GM23248 (cell line): ENCODE results near the gene CDK16. TPM values are rescaled to one million over a fixed set of nuclear protein-coding genes. Genes with fewer than 3 reads are reported as not detected.

Source experiments
- DNase-seq: peaks from one replicate; pipeline ENCODE4 v3.0.0-alpha.2; 2015
- H2AFZ ChIP-seq: fragments of 200-600 bp; sonication (generic); 2 replicates; pipeline ENCODE4 v1.6.1; 2016; ENCODE audit warnings: antibody characterized with exemption
- H3F3A ChIP-seq: fragments of 200-600 bp; sonication (generic); 2 replicates; pipeline ENCODE4 v1.6.1; 2016; ENCODE audit warnings: mild to moderate bottlenecking, antibody characterized with exemption, mixed run types; ENCODE audit not compliant: insufficient read depth
- H3K27ac ChIP-seq: fragments of 200-600 bp; sonication (generic); 2 replicates; pipeline ENCODE4 v1.5.1; 2016; ENCODE audit warnings: mild to moderate bottlenecking
- H3K27me3 ChIP-seq: fragments of 200-600 bp; sonication (generic); replicated peaks from 2 replicates; pipeline ENCODE4 v1.6.1; 2016; ENCODE audit warnings: mild to moderate bottlenecking; ENCODE audit not compliant: insufficient read depth
- H3K36me3 ChIP-seq: fragments of 200-600 bp; sonication (generic); 2 replicates; pipeline ENCODE4 v1.6.1; 2016; ENCODE audit warnings: low read depth, mild to moderate bottlenecking
- H3K4me1 ChIP-seq: fragments of 200-600 bp; sonication (generic); 2 replicates; pipeline ENCODE4 v1.6.1; 2016; ENCODE audit warnings: mild to moderate bottlenecking; ENCODE audit not compliant: insufficient read depth
- H3K4me2 ChIP-seq: fragments of 200-600 bp; sonication (generic); one replicate; pipeline ENCODE4 v1.6.1; 2016; ENCODE audit warnings: mild to moderate bottlenecking; ENCODE audit not compliant: unreplicated experiment
- H3K4me3 ChIP-seq: fragments of 200-600 bp; sonication (generic); 2 replicates; pipeline ENCODE4 v1.5.1; 2016; ENCODE audit warnings: mild to moderate bottlenecking
- H3K79me2 ChIP-seq: fragments of 200-600 bp; sonication (generic); 2 replicates; pipeline ENCODE4 v1.6.1; 2016; ENCODE audit warnings: mild to moderate bottlenecking; ENCODE audit not compliant: insufficient read depth
- H3K9ac ChIP-seq: fragments of 200-600 bp; sonication (generic); 2 replicates; pipeline ENCODE4 v1.6.1; 2016; ENCODE audit warnings: mild to moderate bottlenecking
- H3K9me2 ChIP-seq: fragments of 200-600 bp; sonication (generic); 2 replicates; pipeline ENCODE4 v1.6.1; 2016; ENCODE audit warnings: mixed run types, mild to moderate bottlenecking, moderate library complexity; ENCODE audit not compliant: insufficient read depth
- H3K9me3 ChIP-seq: fragments of 200-600 bp; sonication (generic); one replicate; pipeline ENCODE4 v1.6.1; 2017; ENCODE audit warnings: low read depth
- H4K20me1 ChIP-seq: fragments of 200-600 bp; sonication (generic); 2 replicates; pipeline ENCODE4 v1.6.0; 2016; ENCODE audit not compliant: insufficient read depth
- EZH2 ChIP-seq: fragments of 200-600 bp; sonication (generic); IDR thresholded peaks from 2 replicates; pipeline ENCODE4 v1.6.1; 2018; ENCODE audit warnings: antibody characterized with exemption, mild to moderate bottlenecking; ENCODE audit not compliant: insufficient read depth, poor library complexity, severe bottlenecking
- EZH2phosphoT487 ChIP-seq: fragments of 200-600 bp; sonication (generic); IDR thresholded peaks from 2 replicates; pipeline ENCODE4 v1.6.1; 2018; ENCODE audit warnings: antibody characterized with exemption, moderate library complexity, mild to moderate bottlenecking, low read depth; ENCODE audit not compliant: insufficient read depth
- WGBS, 2 experiments: methylation state at CpG; one replicate each; pipeline ENCODE4 v1.1.6; 2015 to 2017; ENCODE audit warnings: low lambda C conversion rate in 2 of 2, low coverage in 1 of 2; ENCODE audit errors: missing lambda C conversion rate in 2 of 2; 5-methylcytosine and 5-hydroxymethylcytosine counted together
- in situ Hi-C: fragments of 300-500 bp; cut with MboI; formaldehyde crosslinking; loops from 2 replicates; pipeline ENCODE4 v1.15.0; 2020
- polyA plus RNA-seq: library from polyadenylated mRNA; unstranded; fragments of >200 nt; fragmentation: Nextera tagmentation; extraction: Ambion mirVana; gene quantifications from 2 replicates; pipeline ENCODE4 v1.2.1, GENCODE V29; 2016
- total RNA-seq: library from RNA; depleted of rRNA; stranded (reverse); fragments of >200 nt; shearing (Covaris generic); gene quantifications from 2 replicates; pipeline ENCODE4 v1.2.3, GENCODE V29; 2014

The CDK16 gene
- total and polyA plus RNA-seq, 2 experiments from 2014 or later = 97.8 to 103 TPM

- peaks cover 67% of the 10 kb centered on the region for H3K79me2 ChIP-seq
- no peaks in the 10 kb centered on the region for H3K27me3 ChIP-seq
- no peaks in the 10 kb centered on the region for H3K9me2 ChIP-seq
- no peak overlapping the region for H2AFZ ChIP-seq
- in situ Hi-C loops = no loop called here
- WGBS, 2 experiments = 4 to 20% methylated on average over 3 of the region's 3 CpGs
- H3K36me3 ChIP-seq = no peaks in the 10 kb centered on the region
- no peaks in the 10 kb centered on the region for H4K20me1 ChIP-seq
- peak overlapping the region; percentile 86 for H3K4me2 ChIP-seq
- H3K27ac ChIP-seq = peak overlapping the region; percentile 99
- DNase-seq = peak; percentile 28
- H3K9me3 ChIP-seq = no peaks in the 10 kb centered on the region
- peaks cover 9% of the 10 kb centered on the region; the same call in 1 of the 2 replicates for H3F3A ChIP-seq
- peak overlapping the region; percentile 100 for H3K9ac ChIP-seq
- TF ChIP-seq EZH2phosphoT487 (no peak), EZH2 (no peak)
- peak overlapping the region; percentile 94 for H3K4me3 ChIP-seq
- peaks cover 11% of the 10 kb centered on the region; the same call in 1 of the 2 replicates for H3K4me1 ChIP-seq
These were observed 16.1 kb downstream of the CDK16 start for GRCh38 chrX:47234583-47234982.

GRCh38 chrX:47235691-47236103, 17.2 kb downstream of the CDK16 start:
- Histone ChIP-seq H3K36me3 (no peaks in the 10 kb centered on the region), H3K79me2 (peaks cover 69% of the 10 kb centered on the region), H3K9me3 (no peaks in the 10 kb centered on the region), H3K4me1 (peaks cover 11% of the 10 kb centered on the region; the same call in 1 of the 2 replicates), H3K9ac (peak overlapping the region; percentile 31; the same call in 1 of the 2 replicates), H3K27me3 (no peaks in the 10 kb centered on the region), H4K20me1 (no peaks in the 10 kb centered on the region), H3K4me3 (no peak overlapping the region), H3F3A (peaks cover 9% of the 10 kb centered on the region; the same call in 1 of the 2 replicates), H3K4me2 (no peak overlapping the region), H3K27ac (peak overlapping the region; percentile 99), H3K9me2 (no peaks in the 10 kb centered on the region), H2AFZ (no peak overlapping the region)
- in situ Hi-C loops = no loop called here
- WGBS, 2 experiments = 56 to 59% methylated on average over 4 of the region's 4 CpGs
- TF ChIP-seq EZH2 (no peak), EZH2phosphoT487 (no peak)
- DNase-seq = no peak

GRCh38 chrX:47239199-47239598, 20.7 kb downstream of the CDK16 start:
- in situ Hi-C loops = no loop called here
- H3F3A ChIP-seq = no peaks in the 10 kb centered on the region
- H3K79me2 ChIP-seq = peaks cover 56% of the 10 kb centered on the region
- H3K4me1 ChIP-seq = peaks cover 11% of the 10 kb centered on the region; the same call in 1 of the 2 replicates
- no peak for DNase-seq
- no peak overlapping the region for H3K4me3 ChIP-seq
- no peaks in the 10 kb centered on the region for H4K20me1 ChIP-seq
- H3K36me3 ChIP-seq = no peaks in the 10 kb centered on the region
- H3K27ac ChIP-seq = no peak overlapping the region
- H3K9me3 ChIP-seq = no peaks in the 10 kb centered on the region
- H3K9ac ChIP-seq = no peak overlapping the region
- H3K4me2 ChIP-seq = no peak overlapping the region
- no peaks in the 10 kb centered on the region for H3K9me2 ChIP-seq
- H2AFZ ChIP-seq = no peak overlapping the region
- no peak for TF ChIP-seq EZH2phosphoT487
- no peak for TF ChIP-seq EZH2
- 88 to 92% methylated on average over 8 of the region's 8 CpGs for WGBS, 2 experiments
- no peaks in the 10 kb centered on the region for H3K27me3 ChIP-seq

GRCh38 chrX:47239898-47240545, 21.5 kb downstream of the CDK16 start:
- no peaks in the 10 kb centered on the region for H3K36me3 ChIP-seq
- 87 to 90% methylated on average over 8 to 12 of the region's 12 CpGs for WGBS, 2 experiments
- no peaks in the 10 kb centered on the region for H3K27me3 ChIP-seq
- no peak overlapping the region for H3K4me3 ChIP-seq
- peaks cover 48% of the 10 kb centered on the region for H3K79me2 ChIP-seq
- H4K20me1 ChIP-seq = no peaks in the 10 kb centered on the region
- no peak overlapping the region for H2AFZ ChIP-seq
- H3K4me2 ChIP-seq = no peak overlapping the region
- no peaks in the 10 kb centered on the region for H3K9me3 ChIP-seq
- no peak overlapping the region for H3K9ac ChIP-seq
- H3K4me1 ChIP-seq = peaks cover 6% of the 10 kb centered on the region; the same call in 1 of the 2 replicates
- no peaks in the 10 kb centered on the region for H3F3A ChIP-seq
- in situ Hi-C loops = no loop called here
- TF ChIP-seq EZH2 (no peak), EZH2phosphoT487 (no peak)
- H3K9me2 ChIP-seq = no peaks in the 10 kb centered on the region
- no peak for DNase-seq
- H3K27ac ChIP-seq = no peak overlapping the region
